ENCODE measurements around the gene VTI1B. TPM values are rescaled to one million over a fixed set of nuclear protein-coding genes. Genes with fewer than 3 reads are reported as not detected.

The VTI1B gene
- total and polyA plus RNA-seq, 8 donors = 43.0 to 114 (median 72.3) TPM

DNA sequence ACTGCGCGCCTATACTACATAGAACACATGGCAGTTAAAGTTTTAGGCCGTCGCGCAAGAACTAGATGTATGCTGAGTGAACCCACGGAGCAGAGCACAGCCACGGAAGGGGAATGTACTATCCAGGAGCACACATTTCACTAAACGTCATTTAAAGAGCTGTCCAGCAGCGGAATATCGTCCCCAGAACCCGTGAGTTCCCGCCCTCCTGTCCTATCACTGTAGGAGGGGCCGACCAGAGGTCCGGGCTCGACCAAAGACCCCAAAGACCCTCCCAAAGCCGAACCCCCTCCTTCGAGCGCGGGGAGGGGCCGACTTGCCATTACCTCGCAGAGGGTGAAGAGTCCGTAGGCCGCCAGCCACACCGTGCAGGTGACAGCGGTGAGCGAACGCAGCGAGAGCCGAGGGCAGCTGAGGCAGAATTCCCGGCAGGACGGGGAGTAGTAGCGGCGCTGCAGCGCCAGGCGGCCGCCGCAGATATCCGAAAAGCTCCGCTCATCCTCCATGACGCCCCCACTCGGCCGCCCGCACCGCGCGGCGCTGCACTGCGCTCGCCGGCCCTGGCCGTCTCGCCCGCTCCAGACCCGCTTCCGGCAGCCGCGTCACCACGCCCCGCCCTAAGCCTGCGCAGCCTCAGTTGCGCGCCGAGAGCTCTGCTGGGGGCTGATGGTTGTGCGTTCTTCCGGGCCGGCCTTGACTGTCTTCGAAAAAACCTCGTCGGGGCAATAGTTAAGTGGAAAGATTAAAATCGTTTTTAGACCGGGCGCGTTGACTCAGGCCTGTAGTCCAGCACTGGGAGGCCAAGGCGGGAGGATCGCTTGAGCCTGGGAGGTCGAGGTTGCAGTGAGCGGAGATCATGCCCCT lies 74.5 kb downstream of the VTI1B start, which contains the start of gene PIGH:
PIGH (minus strand) TSS at position 571 of the 864 bp plus-strand sequence; CDS start at position 506, 65 bp downstream.
- 3 to 7% (median 3%) methylated on average over 51 to 77 of the region's 77 CpGs for WGBS, 5 donors
- H3K27me3 ChIP-seq = no peaks in the 10 kb centered on the region
- DNase-seq = peak; percentile 92 to 97
- H3K36me3 ChIP-seq = peaks cover 0 to 4% (median 0%) of the 10 kb centered on the region in 4 donors
- H3K4me3 ChIP-seq = peak within 1 kb of the TSS; percentile 69 to 98 (median 85)
- no peaks in the 10 kb centered on the region for H3K9me3 ChIP-seq
- peaks cover 5 to 31% (median 18%) of the 10 kb centered on the region in 4 donors for H3K4me1 ChIP-seq
- TF ChIP-seq POLR2AphosphoS5 (IDR thresholded peaks at IDR 0.05) (peak; percentile 88 to 97 (median 96)), POLR2A (IDR thresholded peaks at IDR 0.05) (peak in 2 of 4 donors; percentile 40 to 67), EP300 (IDR thresholded peaks at IDR 0.05) (no peak)
- TF ChIP-seq, protein P1, sequence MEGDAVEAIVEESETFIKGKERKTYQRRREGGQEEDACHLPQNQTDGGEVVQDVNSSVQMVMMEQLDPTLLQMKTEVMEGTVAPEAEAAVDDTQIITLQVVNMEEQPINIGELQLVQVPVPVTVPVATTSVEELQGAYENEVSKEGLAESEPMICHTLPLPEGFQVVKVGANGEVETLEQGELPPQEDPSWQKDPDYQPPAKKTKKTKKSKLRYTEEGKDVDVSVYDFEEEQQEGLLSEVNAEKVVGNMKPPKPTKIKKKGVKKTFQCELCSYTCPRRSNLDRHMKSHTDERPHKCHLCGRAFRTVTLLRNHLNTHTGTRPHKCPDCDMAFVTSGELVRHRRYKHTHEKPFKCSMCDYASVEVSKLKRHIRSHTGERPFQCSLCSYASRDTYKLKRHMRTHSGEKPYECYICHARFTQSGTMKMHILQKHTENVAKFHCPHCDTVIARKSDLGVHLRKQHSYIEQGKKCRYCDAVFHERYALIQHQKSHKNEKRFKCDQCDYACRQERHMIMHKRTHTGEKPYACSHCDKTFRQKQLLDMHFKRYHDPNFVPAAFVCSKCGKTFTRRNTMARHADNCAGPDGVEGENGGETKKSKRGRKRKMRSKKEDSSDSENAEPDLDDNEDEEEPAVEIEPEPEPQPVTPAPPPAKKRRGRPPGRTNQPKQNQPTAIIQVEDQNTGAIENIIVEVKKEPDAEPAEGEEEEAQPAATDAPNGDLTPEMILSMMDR (IDR thresholded peaks at IDR 0.05) = peak in 5 of 7 experiments; percentile 17 to 64 (median 50)
- H3K27ac ChIP-seq = peak within 1 kb of the TSS; percentile 87 to 95 (median 89)
- intact Hi-C loops (cut with DNase I; ENCODE audit: low total_unique reads) = no loop called here

Small RNA genes lying within 50 kb of the gene (small RNA-seq; reads per million reads assigned to genes)
- gene AL132640.3 (0 reads per million in 4 donors), gene RF00019 (0 reads per million in 4 donors), gene RN7SL369P (0 reads per million in 4 donors), gene RNA5SP386 (0 reads per million in 4 donors)

Other genes with a start within 250 kb of the VTI1B start
- 10 to 100 TPM in 1 of 5 donors, 1 to 10 TPM in 2, under 1 TPM in 1, not detected in 1; 0.14 to 15.6 (median 2.2) TPM for gene TMEM229B, start 185.9 kb downstream of the VTI1B start, total RNA-seq
- 1 to 10 TPM in 1 of 3 donors, under 1 TPM in 2; 0.55 to 1.4 (median 0.76) TPM for gene TMEM229B, start 185.9 kb downstream of the VTI1B start, polyA plus RNA-seq
- 100 to 1,000 TPM in 2 of 5 donors, 10 to 100 TPM in 3; 24.0 to 136 (median 46.1) TPM for gene PLEKHH1, start 141.3 kb downstream of the VTI1B start, total RNA-seq
- gene PLEKHH1, start 141.3 kb downstream of the VTI1B start, polyA plus RNA-seq = 10 to 100 TPM in 1 of 3 donors, 1 to 10 TPM in 2; 3.8 to 10.3 (median 8.8) TPM
- gene PIGH, start 74.4 kb downstream of the VTI1B start, total RNA-seq = 100 to 1,000 TPM in 1 of 5 donors, 10 to 100 TPM in 3, 1 to 10 TPM in 1; 5.2 to 222 (median 31.6) TPM
- 10 to 100 TPM; 10.3 to 23.6 (median 18.5) TPM for gene PIGH, start 74.4 kb downstream of the VTI1B start, polyA plus RNA-seq
- gene ARG2, start 54.7 kb downstream of the VTI1B start, total RNA-seq = 1 to 10 TPM in 4 of 5 donors, not detected in 1; 1.2 to 9.4 (median 3.9) TPM
- gene ARG2, start 54.7 kb downstream of the VTI1B start, polyA plus RNA-seq = 1 to 10 TPM; 2.6 to 4.9 (median 4.0) TPM
- 10 to 100 TPM; 10.5 to 71.6 (median 28.3) TPM for gene RDH11, start 21.1 kb upstream of the VTI1B start, total RNA-seq
- gene RDH11, start 21.1 kb upstream of the VTI1B start, polyA plus RNA-seq = 10 to 100 TPM in 2 of 3 donors, 1 to 10 TPM in 1; 6.9 to 26.4 (median 23.2) TPM
- gene RDH12, start 27.3 kb upstream of the VTI1B start, total RNA-seq = 10 to 100 TPM in 1 of 5 donors, 1 to 10 TPM in 1, under 1 TPM in 1, not detected in 2; 0.45 to 15.4 (median 9.9) TPM
- gene RDH12, start 27.3 kb upstream of the VTI1B start, polyA plus RNA-seq = 1 to 10 TPM in 2 of 3 donors, under 1 TPM in 1; 0.95 to 9.3 (median 1.4) TPM
- 100 to 1,000 TPM in 1 of 5 donors, 10 to 100 TPM in 4; 11.3 to 201 (median 34.1) TPM for gene ZFYVE26, start 142.0 kb upstream of the VTI1B start, total RNA-seq
- 1 to 10 TPM; 2.1 to 3.4 (median 2.9) TPM for gene ZFYVE26, start 142.0 kb upstream of the VTI1B start, polyA plus RNA-seq
- gene RAD51B, start 145.1 kb upstream of the VTI1B start, total RNA-seq = 10 to 100 TPM; 12.1 to 30.7 (median 19.3) TPM
- gene RAD51B, start 145.1 kb upstream of the VTI1B start, polyA plus RNA-seq = 1 to 10 TPM; 1.8 to 4.6 (median 3.8) TPM

Data from stomach (tissue), 9 donors.